Measurements from ENCODE around the gene ZMAT5. TPM values are rescaled to one million over a fixed set of nuclear protein-coding genes. Genes with fewer than 3 reads are reported as not detected.
A peak's percentile ranks its signal among the peaks of the same experiment; 100 is the strongest.

The ZMAT5 gene
- polyA plus RNA-seq, 2 of the 4 experiments (the other 2 are of a cell fraction): 13.0 to 13.3 TPM

DNA sequence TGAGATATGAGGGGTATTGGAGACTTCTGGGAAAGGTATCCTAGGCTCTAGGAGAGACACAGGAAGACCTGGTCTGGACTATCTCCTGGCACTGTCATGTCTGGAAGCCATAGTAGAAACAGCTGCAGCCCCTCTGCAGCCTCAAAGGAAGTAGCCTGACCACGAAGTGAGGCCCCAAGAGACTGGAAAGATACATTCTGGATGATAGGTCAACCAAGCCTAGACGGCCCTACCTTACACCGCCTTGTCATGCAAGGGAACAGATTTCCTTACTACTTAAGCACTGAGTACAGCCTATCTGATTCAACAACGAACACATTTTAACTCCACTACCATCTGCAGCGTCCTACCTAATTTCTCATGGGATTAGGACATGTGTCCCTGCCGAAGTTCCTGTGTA, 31.5 kb upstream of the ZMAT5 start:
- FAIRE-seq: no peak

DNA sequence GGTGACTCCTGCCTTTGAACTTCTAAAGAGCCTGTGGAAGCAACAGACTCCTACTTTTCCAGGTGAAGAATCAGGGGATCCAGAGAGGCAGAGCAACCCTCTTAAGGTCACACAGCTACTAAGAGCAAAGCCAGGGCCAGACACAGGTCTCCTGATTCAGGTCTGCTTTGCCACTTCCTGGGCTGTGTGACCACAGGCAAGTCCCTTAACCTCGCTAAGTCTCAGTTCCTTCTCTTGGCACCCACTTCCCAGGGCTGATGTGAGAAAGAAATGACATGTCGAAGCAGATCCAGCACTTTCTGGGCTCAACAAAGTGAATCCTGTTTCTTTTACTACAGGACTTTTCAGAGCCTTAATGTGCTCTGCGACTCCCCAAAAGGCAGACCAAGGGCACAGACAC, 30.5 kb upstream of the ZMAT5 start:
- no peak for ATAC-seq
- FAIRE-seq: no peak
- CTCF ChIA-PET: interaction anchor here (1.0 to 1.3 kb wide), 2 partner anchors 10 to 208 kb away, joined by 3 read pairs; no protein-coding TSS in a partner anchor

More for the DNA sequence above, 31.5 kb upstream of the ZMAT5 start:
- POLR2A ChIA-PET: no interaction called here
- 97% methylated on average over 6 of the region's 6 CpGs for WGBS (ENCODE audit: missing lambda C conversion rate)
- DNase-seq (ENCODE audit: low read depth in 1 of 2, low spot score in 1 of 2) (no peak), ATAC-seq (no peak)
- H3K4me1 ChIP-seq: peaks cover 22% of the 10 kb centered on the region
- H3K4me3 ChIP-seq: no peak overlapping the region
- CTCF ChIA-PET: interaction anchor here (0.7 kb wide), 2 partner anchors 9 to 27 kb away, joined by 3 read pairs; no protein-coding TSS in a partner anchor
- no peak for TF ChIP-seq CBX2 (IDR thresholded peaks at IDR 0.05; ENCODE audit: borderline replicate concordance, low read depth)
- no peak for TF ChIP-seq KDM1A (IDR thresholded peaks at IDR 0.05; ENCODE audit: low read depth)
- no peak for TF ChIP-seq HOXB5 (CRISPR knock-in tag; IDR thresholded peaks at IDR 0.05)
- no peak for TF ChIP-seq FOSB (CRISPR knock-in tag; IDR thresholded peaks at IDR 0.05)
- TF ChIP-seq SREBF2 (IDR thresholded peaks at IDR 0.05): no peak
- no peak for TF ChIP-seq MAFK (IDR thresholded peaks at IDR 0.05; ENCODE audit: partially characterized antibody)
- TF ChIP-seq CHD2 (IDR thresholded peaks at IDR 0.05; ENCODE audit: low read length, partially characterized antibody): no peak
- TF ChIP-seq CHD4 (IDR thresholded peaks at IDR 0.05; ENCODE audit: borderline replicate concordance): no peak
- TF ChIP-seq, protein P1, sequence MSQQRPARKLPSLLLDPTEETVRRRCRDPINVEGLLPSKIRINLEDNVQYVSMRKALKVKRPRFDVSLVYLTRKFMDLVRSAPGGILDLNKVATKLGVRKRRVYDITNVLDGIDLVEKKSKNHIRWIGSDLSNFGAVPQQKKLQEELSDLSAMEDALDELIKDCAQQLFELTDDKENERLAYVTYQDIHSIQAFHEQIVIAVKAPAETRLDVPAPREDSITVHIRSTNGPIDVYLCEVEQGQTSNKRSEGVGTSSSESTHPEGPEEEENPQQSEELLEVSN (IDR thresholded peaks at IDR 0.05; ENCODE audit: borderline replicate concordance, low read depth): no peak
- no peak for TF ChIP-seq RCOR1 (IDR thresholded peaks at IDR 0.05; ENCODE audit: low read depth, low read length)
- peak overlapping the region; percentile 66 for H3K4me2 ChIP-seq
- H3K27ac ChIP-seq: peak overlapping the region; percentile 97
- H3K9me3 ChIP-seq: no peaks in the 10 kb centered on the region

DNA sequence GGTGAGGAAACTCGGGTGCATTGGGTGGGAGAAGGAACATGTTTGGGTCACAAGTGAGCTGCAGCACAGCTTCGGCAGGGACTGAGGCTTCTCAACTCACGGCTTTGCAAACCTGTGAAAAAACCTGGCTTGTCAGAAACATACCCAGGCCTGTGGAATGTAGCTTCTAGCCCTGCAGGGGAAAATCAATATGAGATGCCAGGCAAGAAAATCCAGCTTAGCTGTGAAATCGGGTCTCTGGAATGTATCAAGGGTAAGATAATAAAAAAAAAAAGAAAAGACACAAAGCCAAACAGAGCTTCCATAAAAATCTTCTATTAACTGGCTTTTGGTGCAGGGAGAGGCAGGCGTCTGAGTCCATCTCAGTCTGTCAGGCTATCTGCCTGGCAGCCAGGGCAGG, 28.9 kb upstream of the ZMAT5 start:
- 83% methylated on average over 5 of the region's 5 CpGs for WGBS (ENCODE audit: missing lambda C conversion rate)
- ChIA-PET POLR2A (no interaction called here), CTCF (interaction anchor here (0.6 kb wide), 1 partner anchor 929 kb away, joined by 3 read pairs; no protein-coding TSS in a partner anchor)
- ATAC-seq: no peak
- Histone ChIP-seq H3K4me3 (no peak overlapping the region), H3K4me2 (no peak overlapping the region), H3K9me3 (no peaks in the 10 kb centered on the region), H3K27ac (no peak overlapping the region), H3K4me1 (peaks cover 22% of the 10 kb centered on the region)
- no peak for FAIRE-seq
- DNase-seq (ENCODE audit: low read depth in 1 of 2, low spot score in 1 of 2): no peak
- TF ChIP-seq, protein P2, sequence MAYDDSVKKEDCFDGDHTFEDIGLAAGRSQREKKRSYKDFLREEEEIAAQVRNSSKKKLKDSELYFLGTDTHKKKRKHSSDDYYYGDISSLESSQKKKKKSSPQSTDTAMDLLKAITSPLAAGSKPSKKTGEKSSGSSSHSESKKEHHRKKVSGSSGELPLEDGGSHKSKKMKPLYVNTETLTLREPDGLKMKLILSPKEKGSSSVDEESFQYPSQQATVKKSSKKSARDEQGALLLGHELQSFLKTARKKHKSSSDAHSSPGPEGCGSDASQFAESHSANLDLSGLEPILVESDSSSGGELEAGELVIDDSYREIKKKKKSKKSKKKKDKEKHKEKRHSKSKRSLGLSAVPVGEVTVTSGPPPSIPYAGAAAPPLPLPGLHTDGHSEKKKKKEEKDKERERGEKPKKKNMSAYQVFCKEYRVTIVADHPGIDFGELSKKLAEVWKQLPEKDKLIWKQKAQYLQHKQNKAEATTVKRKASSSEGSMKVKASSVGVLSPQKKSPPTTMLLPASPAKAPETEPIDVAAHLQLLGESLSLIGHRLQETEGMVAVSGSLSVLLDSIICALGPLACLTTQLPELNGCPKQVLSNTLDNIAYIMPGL (CRISPR knock-in tag; IDR thresholded peaks at IDR 0.05; ENCODE audit: borderline replicate concordance): no peak
- TF ChIP-seq RAD21 (conservative IDR thresholded peaks at IDR 0.05 in 1 of 2, IDR thresholded peaks at IDR 0.05 in 1 of 2) (no peak), CBX2 (IDR thresholded peaks at IDR 0.05; ENCODE audit: borderline replicate concordance, low read depth) (no peak), CBX8 (IDR thresholded peaks at IDR 0.05) (no peak)
- TF ChIP-seq, protein P3, sequence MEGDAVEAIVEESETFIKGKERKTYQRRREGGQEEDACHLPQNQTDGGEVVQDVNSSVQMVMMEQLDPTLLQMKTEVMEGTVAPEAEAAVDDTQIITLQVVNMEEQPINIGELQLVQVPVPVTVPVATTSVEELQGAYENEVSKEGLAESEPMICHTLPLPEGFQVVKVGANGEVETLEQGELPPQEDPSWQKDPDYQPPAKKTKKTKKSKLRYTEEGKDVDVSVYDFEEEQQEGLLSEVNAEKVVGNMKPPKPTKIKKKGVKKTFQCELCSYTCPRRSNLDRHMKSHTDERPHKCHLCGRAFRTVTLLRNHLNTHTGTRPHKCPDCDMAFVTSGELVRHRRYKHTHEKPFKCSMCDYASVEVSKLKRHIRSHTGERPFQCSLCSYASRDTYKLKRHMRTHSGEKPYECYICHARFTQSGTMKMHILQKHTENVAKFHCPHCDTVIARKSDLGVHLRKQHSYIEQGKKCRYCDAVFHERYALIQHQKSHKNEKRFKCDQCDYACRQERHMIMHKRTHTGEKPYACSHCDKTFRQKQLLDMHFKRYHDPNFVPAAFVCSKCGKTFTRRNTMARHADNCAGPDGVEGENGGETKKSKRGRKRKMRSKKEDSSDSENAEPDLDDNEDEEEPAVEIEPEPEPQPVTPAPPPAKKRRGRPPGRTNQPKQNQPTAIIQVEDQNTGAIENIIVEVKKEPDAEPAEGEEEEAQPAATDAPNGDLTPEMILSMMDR (IDR thresholded peaks at IDR 0.05): no peak
- TF ChIP-seq, protein P4, sequence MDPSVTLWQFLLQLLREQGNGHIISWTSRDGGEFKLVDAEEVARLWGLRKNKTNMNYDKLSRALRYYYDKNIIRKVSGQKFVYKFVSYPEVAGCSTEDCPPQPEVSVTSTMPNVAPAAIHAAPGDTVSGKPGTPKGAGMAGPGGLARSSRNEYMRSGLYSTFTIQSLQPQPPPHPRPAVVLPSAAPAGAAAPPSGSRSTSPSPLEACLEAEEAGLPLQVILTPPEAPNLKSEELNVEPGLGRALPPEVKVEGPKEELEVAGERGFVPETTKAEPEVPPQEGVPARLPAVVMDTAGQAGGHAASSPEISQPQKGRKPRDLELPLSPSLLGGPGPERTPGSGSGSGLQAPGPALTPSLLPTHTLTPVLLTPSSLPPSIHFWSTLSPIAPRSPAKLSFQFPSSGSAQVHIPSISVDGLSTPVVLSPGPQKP (IDR thresholded peaks at IDR 0.05; ENCODE audit: low read depth, low read length): no peak

More for the DNA sequence above, 30.5 kb upstream of the ZMAT5 start:
- H3K4me2 ChIP-seq: no peak overlapping the region
- peaks cover 22% of the 10 kb centered on the region for H3K4me1 ChIP-seq
- no peak overlapping the region for H3K4me3 ChIP-seq
- H3K9me3 ChIP-seq: no peaks in the 10 kb centered on the region
- TF ChIP-seq SMC3 (IDR thresholded peaks at IDR 0.05) (no peak), CHD2 (IDR thresholded peaks at IDR 0.05; ENCODE audit: low read length, partially characterized antibody) (no peak), CEBPB (IDR thresholded peaks at IDR 0.05) (no peak), HOXB5 (CRISPR knock-in tag; IDR thresholded peaks at IDR 0.05) (no peak), ESRRA (IDR thresholded peaks at IDR 0.05; ENCODE audit: borderline replicate concordance, low read length) (no peak), RARB (CRISPR knock-in tag; IDR thresholded peaks at IDR 0.05) (no peak), RNF2 (IDR thresholded peaks at IDR 0.05; ENCODE audit: borderline replicate concordance, low read depth) (no peak), GATA3 (IDR thresholded peaks at IDR 0.05; ENCODE audit: borderline replicate concordance) (no peak), EHMT2 (IDR thresholded peaks at IDR 0.05; ENCODE audit: low read depth) (no peak), PHF8 (IDR thresholded peaks at IDR 0.05; ENCODE audit: borderline replicate concordance, low read depth) (no peak), FOSL2 (IDR thresholded peaks at IDR 0.05) (no peak), FOSL2 (CRISPR knock-in tag; IDR thresholded peaks at IDR 0.05) (no peak)
- TF ChIP-seq, protein P5, sequence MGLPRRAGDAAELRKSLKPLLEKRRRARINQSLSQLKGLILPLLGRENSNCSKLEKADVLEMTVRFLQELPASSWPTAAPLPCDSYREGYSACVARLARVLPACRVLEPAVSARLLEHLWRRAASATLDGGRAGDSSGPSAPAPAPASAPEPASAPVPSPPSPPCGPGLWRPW (IDR thresholded peaks at IDR 0.05): no peak
- TF ChIP-seq, protein P3 (IDR thresholded peaks at IDR 0.05): no peak
- TF ChIP-seq, protein P6, sequence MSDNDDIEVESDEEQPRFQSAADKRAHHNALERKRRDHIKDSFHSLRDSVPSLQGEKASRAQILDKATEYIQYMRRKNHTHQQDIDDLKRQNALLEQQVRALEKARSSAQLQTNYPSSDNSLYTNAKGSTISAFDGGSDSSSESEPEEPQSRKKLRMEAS (IDR thresholded peaks at IDR 0.05): no peak
- TF ChIP-seq, protein P1 (IDR thresholded peaks at IDR 0.05; ENCODE audit: borderline replicate concordance, low read depth): no peak
- peak overlapping the region in 1 of 2 experiments; percentile 97; a peak in 3 of 6 replicates for H3K27ac ChIP-seq
- POLR2A ChIA-PET: no interaction called here
- DNase-seq (ENCODE audit: low read depth in 1 of 2, low spot score in 1 of 2): no peak
- WGBS (ENCODE audit: missing lambda C conversion rate): 97% methylated on average over 3 of the region's 3 CpGs

Measured in A549 (cell line).